Measurements from ENCODE around the gene ADGRV1. TPM values are rescaled to one million over a fixed set of nuclear protein-coding genes. Genes with fewer than 3 reads are reported as not detected.
A peak's percentile ranks its signal among the peaks of the same experiment; 100 is the strongest.

ADGRV1 gene
- total RNA-seq, 2 donors from 2014 or later = 97.6 to 117 TPM

DNA sequence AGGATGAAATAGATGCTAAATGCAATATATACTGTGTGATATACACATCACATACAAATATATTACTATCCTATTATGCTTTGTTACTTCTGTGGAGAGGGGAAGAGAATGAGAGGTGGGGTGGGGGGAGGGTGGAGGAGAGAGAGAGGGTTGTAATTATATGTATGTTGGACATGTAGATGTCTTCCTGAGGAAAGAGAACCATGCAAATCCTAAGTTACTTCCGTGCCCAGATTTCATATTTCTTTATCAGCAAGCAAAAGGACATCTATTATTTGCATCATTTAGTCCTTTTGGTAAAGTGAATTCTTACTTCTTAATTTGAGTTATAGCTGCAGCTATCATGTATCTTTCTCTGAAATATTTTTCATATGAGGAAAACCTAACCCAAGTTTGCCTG lies 187.5 kb downstream of the ADGRV1 start:
- no peaks in the 10 kb centered on the region for H3K4me1 ChIP-seq (ENCODE audit: control insufficient read depth, insufficient read depth, low read length)
- peaks cover 35% of the 10 kb centered on the region for H3K36me3 ChIP-seq (ENCODE audit: control insufficient read depth, insufficient read depth, low read length)
- no peak overlapping the region for H3K27ac Mint-ChIP-seq
- no peak for TF ChIP-seq CTCF (conservative IDR thresholded peaks at IDR 0.05)
- no peak overlapping the region for H3K27ac ChIP-seq (ENCODE audit: low read depth, low read length)
- no peak overlapping the region for H3K4me3 Mint-ChIP-seq
- peaks cover 10% of the 10 kb centered on the region for H3K4me1 Mint-ChIP-seq
- H3K9me3 ChIP-seq (ENCODE audit: control insufficient read depth, low read length) = peaks cover 6% of the 10 kb centered on the region
- no peaks in the 10 kb centered on the region for H3K27me3 Mint-ChIP-seq (ENCODE audit: insufficient read depth)
- no peaks in the 10 kb centered on the region for H3K27me3 ChIP-seq (ENCODE audit: control insufficient read depth, insufficient read depth, low read length, poor library complexity, severe bottlenecking)
- H3K9me3 Mint-ChIP-seq = no peaks in the 10 kb centered on the region
- H3K9ac ChIP-seq (ENCODE audit: extremely low read depth, low read length, poor library complexity, severe bottlenecking) = no peak overlapping the region
- peaks cover 45% of the 10 kb centered on the region for H3K36me3 Mint-ChIP-seq (ENCODE audit: low read depth)
- no peak overlapping the region for H3K4me3 ChIP-seq (ENCODE audit: low read length)
- no peak for DNase-seq
- 100% methylated on average over 1 of the region's 1 CpG; no CpG with 5 or more reads in 1 of the 2 experiments for WGBS, 2 experiments (ENCODE audit: insufficient coverage in 1 of 2, insufficient read length in 1 of 2)

DNA sequence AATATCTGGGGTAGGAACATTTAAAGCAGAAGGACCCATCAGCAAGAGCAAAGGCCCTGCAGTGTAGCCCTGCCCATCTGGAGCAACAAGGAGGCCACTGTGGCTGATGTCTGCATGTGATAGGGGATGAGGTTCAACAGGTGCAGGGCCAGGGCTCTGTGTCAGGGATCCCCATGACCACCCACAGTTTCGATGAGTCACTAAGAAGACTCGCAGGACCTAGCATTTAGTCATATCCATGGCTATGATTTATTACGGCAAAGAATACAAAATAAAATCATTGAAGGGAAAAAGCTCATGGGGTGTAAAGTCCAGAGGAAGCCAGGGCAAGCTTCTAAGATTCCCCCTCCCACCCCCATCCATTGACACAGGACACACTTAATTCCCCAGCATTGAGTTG lies 188.6 kb downstream of the ADGRV1 start:
- H3K27me3 Mint-ChIP-seq (ENCODE audit: insufficient read depth) = no peaks in the 10 kb centered on the region
- Histone ChIP-seq H3K4me1 (ENCODE audit: control insufficient read depth, insufficient read depth, low read length) (no peaks in the 10 kb centered on the region), H3K27me3 (ENCODE audit: control insufficient read depth, insufficient read depth, low read length, poor library complexity, severe bottlenecking) (no peaks in the 10 kb centered on the region), H3K4me3 (ENCODE audit: low read length) (no peak overlapping the region), H3K36me3 (ENCODE audit: control insufficient read depth, insufficient read depth, low read length) (peaks cover 28% of the 10 kb centered on the region), H3K9ac (ENCODE audit: extremely low read depth, low read length, poor library complexity, severe bottlenecking) (no peak overlapping the region), H3K9me3 (ENCODE audit: control insufficient read depth, low read length) (peaks cover 6% of the 10 kb centered on the region), H3K27ac (ENCODE audit: low read depth, low read length) (no peak overlapping the region)
- H3K36me3 Mint-ChIP-seq (ENCODE audit: low read depth) = peaks cover 44% of the 10 kb centered on the region
- no peak for DNase-seq
- no peak overlapping the region for H3K27ac Mint-ChIP-seq
- 90 to 91% methylated on average over 3 of the region's 3 CpGs for WGBS, 2 experiments (ENCODE audit: insufficient coverage in 1 of 2, insufficient read length in 1 of 2)
- TF ChIP-seq CTCF (conservative IDR thresholded peaks at IDR 0.05) = no peak
- H3K4me3 Mint-ChIP-seq = no peak overlapping the region
- peaks cover 10% of the 10 kb centered on the region for H3K4me1 Mint-ChIP-seq
- H3K9me3 Mint-ChIP-seq = no peaks in the 10 kb centered on the region

DNA sequence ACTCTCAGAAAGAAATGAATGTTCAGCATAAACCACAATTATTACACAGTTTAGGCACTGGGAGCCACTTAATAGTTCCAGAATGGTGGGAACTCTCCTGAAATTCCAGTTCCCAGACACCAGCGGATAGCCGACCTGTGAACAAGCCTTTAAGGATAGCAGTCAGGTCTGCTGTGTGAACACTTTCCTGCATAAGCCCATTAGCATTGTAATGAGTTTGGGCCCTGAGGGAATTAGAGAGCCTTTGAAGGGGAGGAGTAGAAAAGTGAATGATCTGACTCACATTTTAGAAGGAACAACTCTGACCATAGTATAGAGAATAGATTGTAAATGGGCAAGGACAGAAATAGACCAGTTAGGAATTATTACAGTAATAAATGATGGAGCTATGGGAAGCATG lies 189.1 kb downstream of the ADGRV1 start:
- Mint-ChIP-seq H3K36me3 (ENCODE audit: low read depth) (peaks cover 42% of the 10 kb centered on the region), H3K27me3 (ENCODE audit: insufficient read depth) (no peaks in the 10 kb centered on the region), H3K9me3 (no peaks in the 10 kb centered on the region), H3K4me3 (no peak overlapping the region), H3K27ac (no peak overlapping the region), H3K4me1 (peaks cover 7% of the 10 kb centered on the region)
- TF ChIP-seq CTCF (conservative IDR thresholded peaks at IDR 0.05) = no peak
- Histone ChIP-seq H3K27me3 (ENCODE audit: control insufficient read depth, insufficient read depth, low read length, poor library complexity, severe bottlenecking) (no peaks in the 10 kb centered on the region), H3K4me3 (ENCODE audit: low read length) (no peak overlapping the region), H3K36me3 (ENCODE audit: control insufficient read depth, insufficient read depth, low read length) (peaks cover 28% of the 10 kb centered on the region), H3K9ac (ENCODE audit: extremely low read depth, low read length, poor library complexity, severe bottlenecking) (no peak overlapping the region), H3K9me3 (ENCODE audit: control insufficient read depth, low read length) (peaks cover 6% of the 10 kb centered on the region), H3K4me1 (ENCODE audit: control insufficient read depth, insufficient read depth, low read length) (no peaks in the 10 kb centered on the region), H3K27ac (ENCODE audit: low read depth, low read length) (peak overlapping the region; percentile 22)
- no peak for DNase-seq
- WGBS, 2 experiments (ENCODE audit: insufficient coverage in 1 of 2, insufficient read length in 1 of 2) = 80 to 82% methylated on average over 2 of the region's 2 CpGs

Data from endodermal cell (in vitro differentiated cells).